NCI-H2196 treated with DMSO at 0.1 percent for 48 hours (cell line): ENCODE data around the gene SLC47A2.
"Not testable (repeated sequence)": the region's sequence is repeated elsewhere in the genome, so short reads cannot be mapped to it uniquely, and the experiment has no call there.

Source experiments
- DNase-seq: peaks from one replicate; lab custom pipeline; 2025; ENCODE audit not compliant: unreplicated experiment; lab: John Stamatoyannopoulos, UW

The SLC47A2 gene

GRCh38 chr17:19708431-19709175, 7.8 kb downstream of the SLC47A2 start:
- DNase-seq = no peak

- DNase-seq = no peak
These were observed 8.6 kb downstream of the SLC47A2 start for GRCh38 chr17:19707728-19708221.

- DNase-seq = no peak
These were observed 9.3 kb downstream of the SLC47A2 start for GRCh38 chr17:19706791-19707727.

GRCh38 chr17:19705771-19706770, 10.3 kb downstream of the SLC47A2 start:
- no peak for DNase-seq

GRCh38 chr17:19705201-19705600, 11.2 kb downstream of the SLC47A2 start:
- no peak for DNase-seq

GRCh38 chr17:19703828-19704613, 12.4 kb downstream of the SLC47A2 start:
- no peak for DNase-seq

GRCh38 chr17:19703106-19703827, 13.1 kb downstream of the SLC47A2 start:
- DNase-seq = no peak

GRCh38 chr17:19702217-19702641, 14.2 kb downstream of the SLC47A2 start:
- no peak for DNase-seq

GRCh38 chr17:19686400-19687090, 29.8 kb downstream of the SLC47A2 start:
- no peak for DNase-seq

GRCh38 chr17:19684909-19685580, 31.3 kb downstream of the SLC47A2 start:
- not testable (repeated sequence) for DNase-seq

GRCh38 chr17:19683117-19683516, 33.3 kb downstream of the SLC47A2 start:
- no peak for DNase-seq

GRCh38 chr17:19678581-19679453, 37.6 kb downstream of the SLC47A2 start:
- DNase-seq = no peak

- no peak for DNase-seq
These were observed 38.5 kb downstream of the SLC47A2 start for GRCh38 chr17:19677736-19678379.

- no peak for DNase-seq
These were observed 39.5 kb downstream of the SLC47A2 start for GRCh38 chr17:19676896-19677295.

GRCh38 chr17:19673623-19674022, 42.8 kb downstream of the SLC47A2 start:
- no peak for DNase-seq

GRCh38 chr17:19672009-19672750, 44.2 kb downstream of the SLC47A2 start:
- DNase-seq = no peak
